T-cell (primary cell): Measurements from ENCODE around the gene RGS3. TPM values are rescaled to one million over a fixed set of nuclear protein-coding genes. Genes with fewer than 3 reads are reported as not detected.

Source experiments
- ATAC-seq, 4 experiments: fragments of 200-7000 bp in 3 of 4; fragments of 150-1000 bp in 1 of 4; cut with Tn5 transposase; replicated peaks in 1 of 4; 1 replicate in 3 of 4; 2 replicates in 1 of 4; pipeline ENCODE4 v1.10.0; 2021; ENCODE audit warnings: moderate library complexity in 3 of 4, mild to moderate bottlenecking in 2 of 4, moderate number of reproducible peaks in 1 of 4
- CTCF ChIA-PET, 2 donors: fragments of 300-600 bp; sonication (Branson Sonifier 250); formaldehyde crosslinking; loops; one replicate each; lab custom pipeline; 2022; ENCODE audit warnings: antibody characterized with exemption in 2 of 2; lab: Charles Lee
- POLR2A ChIA-PET, 2 donors: fragments of 300-600 bp; sonication (Branson Sonifier 250); formaldehyde crosslinking; loops; one replicate each; lab custom pipeline; 2022; ENCODE audit warnings: antibody characterized with exemption in 2 of 2; lab: Charles Lee
- DNase-seq, 35 experiments: peaks; one replicate each; pipeline versions ENCODE4 v3.0.0 to v3.0.0-alpha.2; 2013 to 2023
- H3K27ac ChIP-seq: one replicate; pipeline ENCODE4 v1.5.1; 2013; ENCODE audit warnings: low read length
- H3K27me3 ChIP-seq, 2 experiments: replicated peaks in 1 of 2; 1 replicate in 1 of 2; 2 replicates in 1 of 2; pipeline versions ENCODE4 v1.6.1 to v1.7.0; 2013; ENCODE audit warnings: low read length in 1 of 2, mixed read lengths in 1 of 2; ENCODE audit not compliant: control insufficient read depth in 2 of 2, insufficient read depth in 2 of 2; ENCODE audit errors: extremely low read depth in 1 of 2
- H3K36me3 ChIP-seq, 2 donors: 1 replicate in 1 of 2; 2 replicates in 1 of 2; pipeline versions ENCODE4 v1.6.1 to v1.7.0; 2013; ENCODE audit warnings: low read length in 1 of 2; ENCODE audit not compliant: control insufficient read depth in 2 of 2, insufficient read depth in 1 of 2; ENCODE audit errors: extremely low read depth in 1 of 2
- H3K4me1 ChIP-seq, 2 experiments: 1 replicate in 1 of 2; 2 replicates in 1 of 2; pipeline versions ENCODE4 v1.6.1 to v1.7.0; 2013; ENCODE audit warnings: low read length in 2 of 2, mixed read lengths in 1 of 2; ENCODE audit not compliant: insufficient read depth in 2 of 2, control insufficient read depth in 1 of 2; ENCODE audit errors: extremely low read depth in 1 of 2
- H3K4me3 ChIP-seq, 2 donors: 1 replicate in 1 of 2; 2 replicates in 1 of 2; pipeline versions ENCODE4 v1.5.1 to v1.7.0; 2013; ENCODE audit warnings: mild to moderate bottlenecking in 2 of 2, low read length in 1 of 2, moderate library complexity in 1 of 2; ENCODE audit not compliant: control insufficient read depth in 1 of 2; ENCODE audit errors: extremely low read depth in 1 of 2
- H3K9me3 ChIP-seq: 2 replicates; pipeline ENCODE4 v1.7.0; 2013
- H3K27ac Mint-ChIP-seq, 2 donors: one replicate each; pipeline ENCODE4 v1.8.0; 2020 to 2021; ENCODE audit warnings: mild to moderate bottlenecking in 2 of 2, mixed read lengths in 2 of 2
- H3K27me3 Mint-ChIP-seq, 2 donors: one replicate each; pipeline ENCODE4 v1.8.0; 2021 to 2022; ENCODE audit warnings: mixed read lengths in 2 of 2
- H3K36me3 Mint-ChIP-seq: one replicate; pipeline ENCODE4 v1.8.0; 2021; ENCODE audit warnings: mixed read lengths
- H3K4me1 Mint-ChIP-seq, 3 donors: one replicate each; pipeline ENCODE4 v1.8.0; 2020 to 2022; ENCODE audit warnings: mixed read lengths in 3 of 3, mild to moderate bottlenecking in 1 of 3
- H3K4me3 Mint-ChIP-seq, 3 donors: one replicate each; pipeline ENCODE4 v1.8.0; 2020 to 2022; ENCODE audit warnings: mild to moderate bottlenecking in 3 of 3, mixed read lengths in 3 of 3, moderate library complexity in 3 of 3
- H3K9me3 Mint-ChIP-seq, 3 donors: one replicate each; pipeline ENCODE4 v1.8.0; 2020 to 2022; ENCODE audit warnings: mixed read lengths in 3 of 3
- WGBS: methylation state at CpG from one replicate; pipeline ENCODE4 v1.1.5; 2013; ENCODE audit warnings: missing lambda C conversion rate; ENCODE audit not compliant: insufficient coverage; 5-methylcytosine and 5-hydroxymethylcytosine counted together
- total RNA-seq, 35 experiments: library from RNA in 6 of 35; stranded (reverse) in 6 of 35; fragments of 120-200 nt in 1 of 35; gene quantifications; one replicate each; pipeline versions ENCODE4 v1.2.1 to v1.2.4 and lab custom pipeline; 2013 to 2026

RGS3 gene
- total RNA-seq, 5 donors from 2014 or later (not counting 1 experiment from before 2014, with no cell fraction given): 15.9 to 36.5 (median 24.9) TPM

GRCh38 chr9:113588242-113588810 is 124.8 kb downstream of the RGS3 start:
- ATAC-seq (no peak), DNase-seq (no peak)
- Mint-ChIP-seq H3K4me3 (no peak overlapping the region), H3K36me3 (peaks cover 19% of the 10 kb centered on the region), H3K9me3 (no peaks in the 10 kb centered on the region), H3K27me3 (no peaks in the 10 kb centered on the region), H3K4me1 (peaks cover 36 to 71% (median 38%) of the 10 kb centered on the region in 3 donors), H3K27ac (peak overlapping the region; percentile 23 to 53)
- H3K27me3 ChIP-seq: no peaks in the 10 kb centered on the region
- H3K9me3 ChIP-seq: no peaks in the 10 kb centered on the region
- no peak overlapping the region for H3K27ac ChIP-seq
- peaks cover 0 to 64% of the 10 kb centered on the region in 2 experiments for H3K4me1 ChIP-seq
- CTCF ChIA-PET: interaction anchor here (0.6 to 3.1 kb wide), 6 partner anchors 9 to 1065 kb away, joined by 3 to 20 read pairs (median 3); no protein-coding TSS in a partner anchor
- no peak overlapping the region for H3K4me3 ChIP-seq
- peaks cover 20 to 65% of the 10 kb centered on the region in 2 donors for H3K36me3 ChIP-seq
- WGBS: 75% methylated on average over 7 of the region's 13 CpGs
- POLR2A ChIA-PET: no interaction called here

- 100% methylated on average over 1 of the region's 1 CpG for WGBS
- Histone ChIP-seq H3K4me3 (no peak overlapping the region), H3K9me3 (no peaks in the 10 kb centered on the region), H3K36me3 (peaks cover 14 to 64% of the 10 kb centered on the region in 2 donors), H3K27ac (no peak overlapping the region), H3K4me1 (peaks cover 0 to 61% of the 10 kb centered on the region in 2 experiments), H3K27me3 (no peaks in the 10 kb centered on the region)
- CTCF ChIA-PET: interaction anchor here (0.6 to 3.1 kb wide), 7 partner anchors 10 to 1065 kb away, joined by 3 to 20 read pairs (median 3); no protein-coding TSS in a partner anchor
- POLR2A ChIA-PET: no interaction called here
- Mint-ChIP-seq H3K4me3 (peak overlapping the region in 1 of 3 donors; percentile 29), H3K27ac (peak overlapping the region; percentile 57 to 85), H3K4me1 (peaks cover 31 to 65% (median 38%) of the 10 kb centered on the region in 3 donors), H3K36me3 (peaks cover 15% of the 10 kb centered on the region), H3K27me3 (no peaks in the 10 kb centered on the region), H3K9me3 (no peaks in the 10 kb centered on the region)
- DNase-seq: no peak
- ATAC-seq: no peak
Measured at GRCh38 chr9:113588936-113589335, 125.4 kb downstream of the RGS3 start.

DNA sequence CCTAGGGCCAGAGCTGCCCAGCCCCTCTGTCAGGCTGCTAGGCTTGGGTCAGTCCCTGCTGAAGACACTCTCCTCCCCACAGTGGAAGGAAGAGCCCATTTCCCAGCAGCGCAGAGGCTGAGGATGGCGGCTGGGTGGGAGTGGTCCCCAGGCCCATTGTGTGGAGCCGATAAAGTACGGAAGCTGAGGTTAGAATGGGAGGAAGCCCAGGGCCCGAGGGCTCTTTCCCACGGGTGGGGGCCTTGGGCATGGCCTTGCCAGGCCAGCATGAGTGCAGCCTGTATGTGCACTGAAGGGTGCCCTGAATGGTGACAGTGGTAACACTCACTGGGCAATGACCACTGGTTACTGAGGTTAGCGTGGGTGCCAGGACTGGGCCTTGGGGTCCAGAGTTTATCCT is 125.9 kb downstream of the RGS3 start:
- peak overlapping the region in 1 of 3 donors; percentile 29 for H3K4me3 Mint-ChIP-seq
- peak in 1 of 35 experiments; percentile 26 for DNase-seq
- H3K27me3 Mint-ChIP-seq: no peaks in the 10 kb centered on the region
- H3K4me1 Mint-ChIP-seq: peaks cover 31 to 62% (median 37%) of the 10 kb centered on the region in 3 donors
- Histone ChIP-seq H3K36me3 (peaks cover 13 to 64% of the 10 kb centered on the region in 2 donors), H3K27ac (peak overlapping the region; percentile 34), H3K4me1 (peaks cover 0 to 56% of the 10 kb centered on the region in 2 experiments), H3K9me3 (no peaks in the 10 kb centered on the region), H3K4me3 (no peak overlapping the region), H3K27me3 (no peaks in the 10 kb centered on the region)
- peaks cover 15% of the 10 kb centered on the region for H3K36me3 Mint-ChIP-seq
- H3K27ac Mint-ChIP-seq: peak overlapping the region; percentile 60 to 85
- ChIA-PET POLR2A (no interaction called here), CTCF (interaction anchor here (0.6 to 3.1 kb wide), 6 partner anchors 68 to 315 kb away, joined by 3 to 20 read pairs (median 5); partner anchors contain the start of genes ALAD (in 1 of the 2) and CDC26 (in 1 of the 2))
- peak in 1 of 4 experiments; percentile 32 for ATAC-seq
- 52% methylated on average over 6 of the region's 7 CpGs for WGBS
- no peaks in the 10 kb centered on the region for H3K9me3 Mint-ChIP-seq

DNA sequence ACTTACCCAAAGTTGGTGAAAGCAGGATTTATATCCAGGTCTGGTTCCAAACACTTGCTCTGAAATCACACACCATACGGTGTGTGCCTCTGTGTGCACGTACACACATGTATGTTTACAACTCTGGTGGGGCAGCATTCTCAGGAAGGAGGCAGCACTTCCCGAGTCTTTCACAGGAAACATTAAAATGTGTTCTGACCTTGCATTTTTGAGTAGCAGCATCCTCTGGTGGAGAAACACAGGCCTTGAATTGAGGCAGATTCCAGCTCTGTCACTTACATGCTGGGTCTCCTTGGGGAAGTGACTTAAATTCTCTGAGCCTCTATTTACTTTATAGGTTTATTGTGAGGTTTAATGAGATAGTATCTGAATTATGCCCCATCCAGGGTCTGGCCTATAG is 126.4 kb downstream of the RGS3 start:
- Histone ChIP-seq H3K27me3 (no peaks in the 10 kb centered on the region), H3K9me3 (no peaks in the 10 kb centered on the region), H3K4me3 (no peak overlapping the region), H3K4me1 (peaks cover 0 to 55% of the 10 kb centered on the region in 2 experiments), H3K27ac (peak overlapping the region; percentile 34), H3K36me3 (peaks cover 13 to 64% of the 10 kb centered on the region in 2 donors)
- ATAC-seq (peak in 3 of 4 experiments; percentile 39 to 60 (median 52)), DNase-seq (peak in 2 of 35 experiments; percentile 15 to 51)
- ChIA-PET POLR2A (no interaction called here), CTCF (interaction anchor here (0.6 to 3.1 kb wide), 7 partner anchors 8 to 315 kb away, joined by 3 to 20 read pairs (median 4); partner anchors contain the start of genes ALAD (in 1 of the 2) and CDC26 (in 1 of the 2))
- no peaks in the 10 kb centered on the region for H3K27me3 Mint-ChIP-seq
- H3K27ac Mint-ChIP-seq: peak overlapping the region; percentile 60 to 85
- no peaks in the 10 kb centered on the region for H3K9me3 Mint-ChIP-seq
- H3K4me1 Mint-ChIP-seq: peaks cover 31 to 57% (median 33%) of the 10 kb centered on the region in 3 donors
- peaks cover 15% of the 10 kb centered on the region for H3K36me3 Mint-ChIP-seq
- WGBS: 40% methylated on average over 2 of the region's 3 CpGs
- peak overlapping the region in 1 of 3 donors; percentile 29 for H3K4me3 Mint-ChIP-seq

DNA sequence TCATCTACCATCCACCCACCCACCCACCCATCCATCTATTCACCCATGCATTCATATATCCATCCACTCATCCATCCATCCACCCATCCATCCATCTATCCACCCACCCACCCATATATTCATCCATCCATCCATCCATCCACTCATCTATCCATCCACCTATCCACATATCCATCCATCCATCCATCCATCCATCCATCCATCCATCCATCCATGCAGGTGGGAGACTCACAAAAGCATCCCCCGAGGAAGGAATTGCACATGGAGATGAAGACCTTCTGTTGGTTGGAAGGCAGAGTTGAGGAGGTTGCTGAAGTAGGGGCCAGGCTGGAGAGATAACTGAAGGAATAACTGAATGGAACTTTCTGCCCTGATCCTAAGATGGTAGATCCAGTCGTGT is 126.9 kb downstream of the RGS3 start:
- DNase-seq (no peak), ATAC-seq (no peak)
- Histone ChIP-seq H3K27ac (no peak overlapping the region), H3K4me3 (no peak overlapping the region), H3K36me3 (peaks cover 16 to 64% of the 10 kb centered on the region in 2 donors), H3K27me3 (no peaks in the 10 kb centered on the region), H3K4me1 (peaks cover 0 to 53% of the 10 kb centered on the region in 2 experiments), H3K9me3 (no peaks in the 10 kb centered on the region)
- no peaks in the 10 kb centered on the region for H3K27me3 Mint-ChIP-seq
- H3K36me3 Mint-ChIP-seq: peaks cover 20% of the 10 kb centered on the region
- H3K9me3 Mint-ChIP-seq: no peaks in the 10 kb centered on the region
- 83% methylated on average over 1 of the region's 2 CpGs for WGBS
- no peak overlapping the region for H3K27ac Mint-ChIP-seq
- POLR2A ChIA-PET: no interaction called here
- H3K4me3 Mint-ChIP-seq: no peak overlapping the region
- peaks cover 28 to 52% (median 31%) of the 10 kb centered on the region in 3 donors for H3K4me1 Mint-ChIP-seq
- CTCF ChIA-PET: interaction anchor here (0.6 to 3.1 kb wide), 6 partner anchors 8 to 194 kb away, joined by 3 to 20 read pairs (median 6); partner anchors contain the start of gene ALAD (in 1 of the 2)
